ENCODE measurements around the gene NOP9.

The NOP9 gene

DNA sequence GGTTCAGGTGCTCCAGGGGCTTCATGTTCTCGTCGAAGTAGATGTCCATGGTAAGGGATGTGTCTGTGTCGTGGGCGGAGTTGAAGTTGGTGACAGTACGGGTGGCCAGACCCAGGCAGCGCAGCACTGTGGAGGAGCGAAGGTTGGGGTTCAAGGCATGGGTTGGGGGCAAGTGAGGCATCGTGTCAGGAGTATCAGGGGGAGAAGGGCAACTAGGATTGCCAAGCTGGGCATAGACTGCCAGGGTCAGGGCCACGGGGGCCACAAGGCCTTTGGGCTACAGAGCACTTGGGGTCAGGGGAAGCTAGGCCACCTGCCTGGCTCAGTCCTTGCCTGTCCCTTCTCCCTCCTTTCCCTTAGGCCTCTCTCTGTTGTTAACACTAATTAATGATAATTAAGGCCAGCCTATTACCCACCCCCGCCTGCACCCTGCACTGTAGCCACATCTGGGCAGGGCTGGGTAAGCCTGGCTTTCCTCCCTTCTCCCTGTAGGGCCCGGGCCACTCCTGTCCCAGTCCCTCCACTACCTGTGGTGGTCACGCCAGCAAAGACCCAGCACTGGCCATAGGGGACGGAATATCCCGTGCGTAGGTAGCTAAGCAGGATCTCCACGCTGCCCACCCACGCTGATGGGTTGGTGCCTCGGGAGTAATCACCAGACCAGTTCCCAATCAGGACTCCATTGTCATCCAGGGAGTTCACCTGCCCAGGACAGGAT lies 40.9 kb upstream of the NOP9 start:
- ATAC-seq, result no peak
- no peak for TF ChIP-seq ZNF70 (CRISPR knock-in tag; IDR thresholded peaks at IDR 0.05)
- no peak for TF ChIP-seq ARNTL (CRISPR knock-in tag; IDR thresholded peaks at IDR 0.05; ENCODE audit: borderline replicate concordance, low read depth)
- TF ChIP-seq GLIS3 (CRISPR knock-in tag; IDR thresholded peaks at IDR 0.05), result no peak
- TF ChIP-seq BACH2 (CRISPR knock-in tag; IDR thresholded peaks at IDR 0.05; ENCODE audit: borderline replicate concordance), result no peak
- no peak for TF ChIP-seq ZFP3 (CRISPR knock-in tag; IDR thresholded peaks at IDR 0.05)
- TF ChIP-seq RARB (CRISPR knock-in tag; IDR thresholded peaks at IDR 0.05), result no peak
- no peak for TF ChIP-seq TCF4 (CRISPR knock-in tag; IDR thresholded peaks at IDR 0.05; ENCODE audit: borderline replicate concordance)
- TF ChIP-seq, protein P1, sequence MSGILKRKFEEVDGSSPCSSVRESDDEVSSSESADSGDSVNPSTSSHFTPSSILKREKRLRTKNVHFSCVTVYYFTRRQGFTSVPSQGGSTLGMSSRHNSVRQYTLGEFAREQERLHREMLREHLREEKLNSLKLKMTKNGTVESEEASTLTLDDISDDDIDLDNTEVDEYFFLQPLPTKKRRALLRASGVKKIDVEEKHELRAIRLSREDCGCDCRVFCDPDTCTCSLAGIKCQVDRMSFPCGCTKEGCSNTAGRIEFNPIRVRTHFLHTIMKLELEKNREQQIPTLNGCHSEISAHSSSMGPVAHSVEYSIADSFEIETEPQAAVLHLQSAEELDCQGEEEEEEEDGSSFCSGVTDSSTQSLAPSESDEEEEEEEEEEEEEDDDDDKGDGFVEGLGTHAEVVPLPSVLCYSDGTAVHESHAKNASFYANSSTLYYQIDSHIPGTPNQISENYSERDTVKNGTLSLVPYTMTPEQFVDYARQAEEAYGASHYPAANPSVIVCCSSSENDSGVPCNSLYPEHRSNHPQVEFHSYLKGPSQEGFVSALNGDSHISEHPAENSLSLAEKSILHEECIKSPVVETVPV (CRISPR knock-in tag; IDR thresholded peaks at IDR 0.05), result no peak
- TF ChIP-seq PPARA (CRISPR knock-in tag; IDR thresholded peaks at IDR 0.05; ENCODE audit: borderline replicate concordance), result no peak
- no peak for TF ChIP-seq ZNF565 (CRISPR knock-in tag; conservative IDR thresholded peaks at IDR 0.05; ENCODE audit: low read depth)
- TF ChIP-seq, protein P2, sequence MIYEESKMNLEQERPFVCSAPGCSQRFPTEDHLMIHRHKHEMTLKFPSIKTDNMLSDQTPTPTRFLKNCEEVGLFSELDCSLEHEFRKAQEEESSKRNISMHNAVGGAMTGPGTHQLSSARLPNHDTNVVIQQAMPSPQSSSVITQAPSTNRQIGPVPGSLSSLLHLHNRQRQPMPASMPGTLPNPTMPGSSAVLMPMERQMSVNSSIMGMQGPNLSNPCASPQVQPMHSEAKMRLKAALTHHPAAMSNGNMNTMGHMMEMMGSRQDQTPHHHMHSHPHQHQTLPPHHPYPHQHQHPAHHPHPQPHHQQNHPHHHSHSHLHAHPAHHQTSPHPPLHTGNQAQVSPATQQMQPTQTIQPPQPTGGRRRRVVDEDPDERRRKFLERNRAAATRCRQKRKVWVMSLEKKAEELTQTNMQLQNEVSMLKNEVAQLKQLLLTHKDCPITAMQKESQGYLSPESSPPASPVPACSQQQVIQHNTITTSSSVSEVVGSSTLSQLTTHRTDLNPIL (CRISPR knock-in tag; IDR thresholded peaks at IDR 0.05; ENCODE audit: low read depth), result no peak
- TF ChIP-seq, protein P3, sequence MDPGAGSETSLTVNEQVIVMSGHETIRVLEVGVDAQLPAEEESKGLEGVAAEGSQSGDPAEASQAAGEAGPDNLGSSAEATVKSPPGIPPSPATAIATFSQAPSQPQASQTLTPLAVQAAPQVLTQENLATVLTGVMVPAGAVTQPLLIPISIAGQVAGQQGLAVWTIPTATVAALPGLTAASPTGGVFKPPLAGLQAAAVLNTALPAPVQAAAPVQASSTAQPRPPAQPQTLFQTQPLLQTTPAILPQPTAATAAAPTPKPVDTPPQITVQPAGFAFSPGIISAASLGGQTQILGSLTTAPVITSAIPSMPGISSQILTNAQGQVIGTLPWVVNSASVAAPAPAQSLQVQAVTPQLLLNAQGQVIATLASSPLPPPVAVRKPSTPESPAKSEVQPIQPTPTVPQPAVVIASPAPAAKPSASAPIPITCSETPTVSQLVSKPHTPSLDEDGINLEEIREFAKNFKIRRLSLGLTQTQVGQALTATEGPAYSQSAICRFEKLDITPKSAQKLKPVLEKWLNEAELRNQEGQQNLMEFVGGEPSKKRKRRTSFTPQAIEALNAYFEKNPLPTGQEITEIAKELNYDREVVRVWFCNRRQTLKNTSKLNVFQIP (CRISPR knock-in tag; IDR thresholded peaks at IDR 0.05; ENCODE audit: borderline replicate concordance, low read depth), result no peak
- no peak for TF ChIP-seq ISL1 (CRISPR knock-in tag; IDR thresholded peaks at IDR 0.05)

DNA sequence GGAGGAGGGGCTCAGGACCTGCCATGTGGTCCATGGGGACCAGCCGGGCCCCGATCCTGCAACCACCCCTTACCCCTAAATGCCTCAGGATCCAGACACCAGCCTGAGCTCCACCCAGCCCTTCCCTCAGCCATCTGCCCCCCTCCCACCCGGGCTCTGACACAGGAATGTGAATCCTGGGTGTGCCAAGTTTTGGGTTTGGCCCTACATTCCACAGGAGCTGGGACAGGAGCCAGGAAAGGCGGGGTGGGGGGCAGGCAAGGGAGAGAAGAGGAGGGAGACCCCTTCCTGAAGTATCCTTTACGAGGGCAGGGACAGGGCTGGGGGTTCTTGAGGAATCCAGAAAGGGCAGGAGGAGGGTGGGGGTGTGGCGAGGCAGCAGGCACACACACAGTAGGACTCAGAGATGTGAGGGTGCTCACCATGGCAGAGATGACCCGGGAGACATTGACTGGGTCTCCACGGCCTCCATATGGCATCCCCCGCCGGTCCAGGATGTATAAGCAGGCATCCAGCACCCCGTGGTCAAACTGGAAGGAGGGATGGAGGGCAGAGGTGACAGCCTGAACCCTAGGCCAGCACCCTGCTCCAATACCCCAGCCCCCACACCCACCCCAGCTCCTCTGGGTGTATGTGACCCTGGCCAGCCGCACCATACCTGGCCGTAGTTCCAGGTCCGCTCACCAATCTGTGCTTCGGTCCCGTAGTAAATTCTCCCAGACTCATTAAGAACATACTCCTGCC lies 40.2 kb upstream of the NOP9 start:
- TF ChIP-seq BACH2 (CRISPR knock-in tag; IDR thresholded peaks at IDR 0.05; ENCODE audit: borderline replicate concordance), result no peak
- TF ChIP-seq PPARA (CRISPR knock-in tag; IDR thresholded peaks at IDR 0.05; ENCODE audit: borderline replicate concordance), result no peak
- TF ChIP-seq ARNTL (CRISPR knock-in tag; IDR thresholded peaks at IDR 0.05; ENCODE audit: borderline replicate concordance, low read depth), result no peak
- TF ChIP-seq RARB (CRISPR knock-in tag; IDR thresholded peaks at IDR 0.05), result no peak
- TF ChIP-seq TOX (CRISPR knock-in tag; IDR thresholded peaks at IDR 0.05; ENCODE audit: borderline replicate concordance), result no peak
- TF ChIP-seq ZFP3 (CRISPR knock-in tag; IDR thresholded peaks at IDR 0.05), result no peak
- no peak for TF ChIP-seq ISL1 (CRISPR knock-in tag; IDR thresholded peaks at IDR 0.05)
- TF ChIP-seq, protein P4, sequence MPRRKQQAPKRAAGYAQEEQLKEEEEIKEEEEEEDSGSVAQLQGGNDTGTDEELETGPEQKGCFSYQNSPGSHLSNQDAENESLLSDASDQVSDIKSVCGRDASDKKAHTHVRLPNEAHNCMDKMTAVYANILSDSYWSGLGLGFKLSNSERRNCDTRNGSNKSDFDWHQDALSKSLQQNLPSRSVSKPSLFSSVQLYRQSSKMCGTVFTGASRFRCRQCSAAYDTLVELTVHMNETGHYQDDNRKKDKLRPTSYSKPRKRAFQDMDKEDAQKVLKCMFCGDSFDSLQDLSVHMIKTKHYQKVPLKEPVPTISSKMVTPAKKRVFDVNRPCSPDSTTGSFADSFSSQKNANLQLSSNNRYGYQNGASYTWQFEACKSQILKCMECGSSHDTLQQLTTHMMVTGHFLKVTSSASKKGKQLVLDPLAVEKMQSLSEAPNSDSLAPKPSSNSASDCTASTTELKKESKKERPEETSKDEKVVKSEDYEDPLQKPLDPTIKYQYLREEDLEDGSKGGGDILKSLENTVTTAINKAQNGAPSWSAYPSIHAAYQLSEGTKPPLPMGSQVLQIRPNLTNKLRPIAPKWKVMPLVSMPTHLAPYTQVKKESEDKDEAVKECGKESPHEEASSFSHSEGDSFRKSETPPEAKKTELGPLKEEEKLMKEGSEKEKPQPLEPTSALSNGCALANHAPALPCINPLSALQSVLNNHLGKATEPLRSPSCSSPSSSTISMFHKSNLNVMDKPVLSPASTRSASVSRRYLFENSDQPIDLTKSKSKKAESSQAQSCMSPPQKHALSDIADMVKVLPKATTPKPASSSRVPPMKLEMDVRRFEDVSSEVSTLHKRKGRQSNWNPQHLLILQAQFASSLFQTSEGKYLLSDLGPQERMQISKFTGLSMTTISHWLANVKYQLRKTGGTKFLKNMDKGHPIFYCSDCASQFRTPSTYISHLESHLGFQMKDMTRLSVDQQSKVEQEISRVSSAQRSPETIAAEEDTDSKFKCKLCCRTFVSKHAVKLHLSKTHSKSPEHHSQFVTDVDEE (CRISPR knock-in tag; IDR thresholded peaks at IDR 0.05), result no peak
- TF ChIP-seq ESRRG (CRISPR knock-in tag; IDR thresholded peaks at IDR 0.05), result no peak
- TF ChIP-seq, protein P3 (CRISPR knock-in tag; IDR thresholded peaks at IDR 0.05; ENCODE audit: borderline replicate concordance, low read depth), result no peak
- TF ChIP-seq, protein P1 (CRISPR knock-in tag; IDR thresholded peaks at IDR 0.05), result no peak
- TF ChIP-seq GLIS3 (CRISPR knock-in tag; IDR thresholded peaks at IDR 0.05), result no peak
- TF ChIP-seq ZNF8 (CRISPR knock-in tag; IDR thresholded peaks at IDR 0.05), result no peak
- no peak for TF ChIP-seq ZNF565 (CRISPR knock-in tag; conservative IDR thresholded peaks at IDR 0.05; ENCODE audit: low read depth)
- TF ChIP-seq ZC3H10 (CRISPR knock-in tag; IDR thresholded peaks at IDR 0.05), result no peak
- no peak for TF ChIP-seq ZNF70 (CRISPR knock-in tag; IDR thresholded peaks at IDR 0.05)
- TF ChIP-seq, protein P2 (CRISPR knock-in tag; IDR thresholded peaks at IDR 0.05; ENCODE audit: low read depth), result no peak
- TF ChIP-seq SNAI2 (CRISPR knock-in tag; IDR thresholded peaks at IDR 0.05), result no peak
- no peak for TF ChIP-seq OSR1 (CRISPR knock-in tag; IDR thresholded peaks at IDR 0.05)
- ATAC-seq, result peak; percentile 56

All from SK-N-SH treated with all-trans-retinoic acid at 6 μM for 48 hours (cell line).